H9 (cell line): ENCODE results near the gene VIT. TPM values are rescaled to one million over a fixed set of nuclear protein-coding genes. Genes with fewer than 3 reads are reported as not detected.

ENCODE experiments used
- DNase-seq: peaks from one replicate; pipeline ENCODE4 v3.0.0-alpha.2; 2017
- H2AFZ ChIP-seq: one replicate; pipeline ENCODE4 v1.6.1; 2013; ENCODE audit warnings: mild to moderate bottlenecking, low read length, control low read depth, moderate library complexity
- H2AK5ac ChIP-seq: 2 replicates; pipeline ENCODE4 v1.6.1; 2013; ENCODE audit warnings: low read length, control low read depth, mixed read lengths; ENCODE audit not compliant: insufficient read length
- H2BK120ac ChIP-seq: one replicate; pipeline ENCODE4 v1.6.1; 2013; ENCODE audit warnings: low read depth, mild to moderate bottlenecking, low read length, control low read depth, inconsistent platforms; ENCODE audit not compliant: poor library complexity, severe bottlenecking
- H2BK12ac ChIP-seq: 2 replicates; pipeline ENCODE4 v1.6.1; 2013; ENCODE audit warnings: low read length, control low read depth, mixed read lengths, low read depth; ENCODE audit not compliant: insufficient read length
- H2BK15ac ChIP-seq: 2 replicates; pipeline ENCODE4 v1.6.1; 2013; ENCODE audit warnings: low read depth, low read length, control low read depth
- H2BK20ac ChIP-seq: one replicate; pipeline ENCODE4 v1.6.1; 2013; ENCODE audit warnings: low read depth, mild to moderate bottlenecking, low read length, control low read depth, inconsistent platforms; ENCODE audit not compliant: poor library complexity, severe bottlenecking
- H2BK5ac ChIP-seq: 2 replicates; pipeline ENCODE4 v1.6.1; 2013; ENCODE audit warnings: low read length, control low read depth, mixed read lengths; ENCODE audit not compliant: insufficient read length
- H3K14ac ChIP-seq: 2 replicates; pipeline ENCODE4 v1.6.1; 2013; ENCODE audit warnings: low read length, control low read depth; ENCODE audit not compliant: insufficient read depth
- H3K18ac ChIP-seq: 2 replicates; pipeline ENCODE4 v1.6.1; 2013; ENCODE audit warnings: low read depth, mild to moderate bottlenecking, mixed read lengths, low read length, control low read depth; ENCODE audit not compliant: insufficient read length
- H3K23ac ChIP-seq: 2 replicates; pipeline ENCODE4 v1.6.1; 2013; ENCODE audit warnings: low read length, control low read depth, mixed read lengths, low read depth; ENCODE audit not compliant: insufficient read length
- H3K23me2 ChIP-seq: 2 replicates; pipeline ENCODE4 v1.6.1; 2013; ENCODE audit warnings: low read depth, mild to moderate bottlenecking, mixed read lengths, low read length, control low read depth; ENCODE audit not compliant: insufficient read length, poor library complexity, severe bottlenecking
- H3K27ac ChIP-seq: 2 replicates; pipeline ENCODE4 v1.5.1; 2013; ENCODE audit warnings: low read length, control low read depth, mixed read lengths, low read depth; ENCODE audit not compliant: insufficient read length
- H3K27me3 ChIP-seq: 2 replicates; pipeline ENCODE4 v1.6.1; 2013; ENCODE audit warnings: low read length, control low read depth, inconsistent platforms; ENCODE audit not compliant: insufficient read depth
- H3K4ac ChIP-seq: 2 replicates; pipeline ENCODE4 v1.6.1; 2013; ENCODE audit warnings: low read depth, mild to moderate bottlenecking, control low read depth, inconsistent platforms, low read length, moderate library complexity
- H3K4me1 ChIP-seq: 2 replicates; pipeline ENCODE4 v1.6.1; 2013; ENCODE audit warnings: low read length, control low read depth, inconsistent platforms; ENCODE audit not compliant: insufficient read depth
- H3K4me2 ChIP-seq: 2 replicates; pipeline ENCODE4 v1.6.1; 2013; ENCODE audit warnings: low read length, control low read depth, mixed read lengths; ENCODE audit not compliant: insufficient read length, insufficient read depth
- H3K56ac ChIP-seq: 2 replicates; pipeline ENCODE4 v1.6.1; 2013; ENCODE audit warnings: low read depth, mild to moderate bottlenecking, mixed read lengths, low read length, control low read depth; ENCODE audit not compliant: insufficient read length
- H3K79me1 ChIP-seq: 2 replicates; pipeline ENCODE4 v1.6.1; 2013; ENCODE audit warnings: low read depth, mild to moderate bottlenecking, moderate library complexity, low read length, control low read depth, inconsistent platforms; ENCODE audit not compliant: insufficient read depth, poor library complexity, severe bottlenecking
- H3K79me2 ChIP-seq: 2 replicates; pipeline ENCODE4 v1.6.1; 2013; ENCODE audit warnings: low read length, control low read depth, inconsistent platforms; ENCODE audit not compliant: insufficient read depth
- H3K9ac ChIP-seq: 2 replicates; pipeline ENCODE4 v1.6.1; 2013; ENCODE audit warnings: low read length, control low read depth, mixed read lengths; ENCODE audit not compliant: insufficient read length; ENCODE audit errors: extremely low read depth
- H3K9me3 ChIP-seq: one replicate; pipeline ENCODE4 v1.6.1; 2013; ENCODE audit warnings: low read depth, low read length, inconsistent platforms; ENCODE audit not compliant: control insufficient read depth
- H3T11ph ChIP-seq: one replicate; pipeline ENCODE4 v1.6.1; 2013; ENCODE audit warnings: mild to moderate bottlenecking, low read length, control low read depth, inconsistent platforms
- H4K20me1 ChIP-seq: one replicate; pipeline ENCODE4 v1.6.1; 2013; ENCODE audit not compliant: control insufficient read depth, insufficient read length, insufficient read depth
- H4K5ac ChIP-seq: 2 replicates; pipeline ENCODE4 v1.6.1; 2013; ENCODE audit warnings: low read depth, mild to moderate bottlenecking, mixed read lengths, low read length, control low read depth; ENCODE audit not compliant: insufficient read length
- H4K8ac ChIP-seq: replicated peaks from 2 replicates; pipeline ENCODE4 v1.6.1; 2013; ENCODE audit warnings: low read length, control low read depth, mixed read lengths, low read depth; ENCODE audit not compliant: insufficient read length
- H4K91ac ChIP-seq: 2 replicates; pipeline ENCODE4 v1.6.1; 2013; ENCODE audit warnings: low read depth, mild to moderate bottlenecking, moderate library complexity, mixed read lengths, low read length, control low read depth; ENCODE audit not compliant: insufficient read length
- H3K27ac Mint-ChIP-seq, 3 experiments: 2 replicates in 2 of 3; 3 replicates in 1 of 3; pipeline ENCODE4 v1.8.0; 2020 to 2021; ENCODE audit warnings: mixed read lengths in 3 of 3, mild to moderate bottlenecking in 1 of 3, moderate library complexity in 1 of 3
- H3K27me3 Mint-ChIP-seq: 2 replicates; pipeline ENCODE4 v1.8.0; 2021; ENCODE audit warnings: low read depth, mild to moderate bottlenecking, moderate library complexity, mixed read lengths
- H3K36me3 Mint-ChIP-seq, 3 experiments: 2 replicates in 2 of 3; 3 replicates in 1 of 3; pipeline ENCODE4 v1.8.0; 2020 to 2021; ENCODE audit warnings: low read depth in 3 of 3, mixed read lengths in 3 of 3; ENCODE audit not compliant: insufficient read depth in 1 of 3
- H3K4me1 Mint-ChIP-seq, 2 experiments: 2 replicates each; pipeline ENCODE4 v1.8.0; 2020; ENCODE audit warnings: mixed read lengths in 2 of 2
- H3K4me3 Mint-ChIP-seq, 2 experiments: 2 replicates in 1 of 2; 3 replicates in 1 of 2; pipeline ENCODE4 v1.8.0; 2020 to 2021; ENCODE audit warnings: mild to moderate bottlenecking in 2 of 2, mixed read lengths in 2 of 2, moderate library complexity in 1 of 2
- H3K9me3 Mint-ChIP-seq, 2 experiments: 2 replicates in 1 of 2; 3 replicates in 1 of 2; pipeline ENCODE4 v1.8.0; 2020; ENCODE audit warnings: mild to moderate bottlenecking in 2 of 2, mixed read lengths in 2 of 2, moderate library complexity in 1 of 2
- total RNA-seq: library from RNA; stranded (reverse); gene quantifications from 2 replicates; pipeline ENCODE4 v1.2.1, GENCODE V29; 2021
- TF ChIP-seq, protein P1 (sequence below): fragments of 200-600 bp; sonication (generic); conservative IDR thresholded peaks from 3 replicates; pipeline ENCODE4 v1.8.0; 2021; ENCODE audit warnings: antibody characterized with exemption, mild to moderate bottlenecking

The VIT gene
- total RNA-seq, 1 experiment from 2014 or later, result 0.15 TPM

DNA sequence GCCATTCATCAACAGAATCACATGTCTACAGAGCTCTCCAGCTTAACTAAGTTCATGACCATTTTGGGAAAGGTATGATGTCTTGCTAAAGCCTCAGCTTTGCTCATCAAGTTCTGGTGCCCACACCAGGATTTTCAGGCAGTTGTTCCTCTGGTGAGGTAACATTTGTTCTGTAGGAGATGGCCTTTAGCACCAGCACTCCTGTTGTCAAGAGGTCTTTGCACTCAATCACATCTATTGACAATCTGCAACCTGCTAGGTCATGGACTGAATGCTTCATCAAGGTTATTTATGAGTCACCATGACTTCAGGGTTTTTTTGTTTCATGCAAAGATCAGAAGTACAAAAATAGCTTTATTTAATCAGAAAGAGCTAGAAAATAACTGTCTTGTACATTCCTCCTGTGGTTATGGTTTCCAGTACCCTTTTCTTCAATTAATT lies 36.6 kb upstream of the VIT start:
- no peak overlapping the region for H4K8ac ChIP-seq
- H3K79me1 ChIP-seq, result no peaks in the 10 kb centered on the region
- H3T11ph ChIP-seq, result no peak overlapping the region

More for the DNA sequence above, 36.6 kb upstream of the VIT start:
- no peak overlapping the region for H3K9ac ChIP-seq
- H3K4me2 ChIP-seq, result no peak overlapping the region
- Mint-ChIP-seq H3K27me3 (no peaks in the 10 kb centered on the region; the same call in 1 of the 2 replicates), H3K4me3 (no peak overlapping the region), H3K4me1 (peaks cover 0 to 5% of the 10 kb centered on the region in 2 experiments; a peak in 1 of 4 replicates), H3K27ac (no peak overlapping the region), H3K9me3 (peaks cover 2 to 3% of the 10 kb centered on the region in 2 experiments; a peak in 2 of 5 replicates), H3K36me3 (no peaks in the 10 kb centered on the region)
- no peak overlapping the region for H2BK12ac ChIP-seq
- H2BK120ac ChIP-seq, result no peak overlapping the region
- no peaks in the 10 kb centered on the region for H3K79me2 ChIP-seq
- H3K27me3 ChIP-seq, result no peaks in the 10 kb centered on the region; the same call in 1 of the 2 replicates
- H2AFZ ChIP-seq, result no peak overlapping the region
- no peak overlapping the region for H4K5ac ChIP-seq
- no peaks in the 10 kb centered on the region for H3K23me2 ChIP-seq
- H4K91ac ChIP-seq, result no peak overlapping the region
- no peak overlapping the region for H2BK15ac ChIP-seq
- TF ChIP-seq, protein P1, sequence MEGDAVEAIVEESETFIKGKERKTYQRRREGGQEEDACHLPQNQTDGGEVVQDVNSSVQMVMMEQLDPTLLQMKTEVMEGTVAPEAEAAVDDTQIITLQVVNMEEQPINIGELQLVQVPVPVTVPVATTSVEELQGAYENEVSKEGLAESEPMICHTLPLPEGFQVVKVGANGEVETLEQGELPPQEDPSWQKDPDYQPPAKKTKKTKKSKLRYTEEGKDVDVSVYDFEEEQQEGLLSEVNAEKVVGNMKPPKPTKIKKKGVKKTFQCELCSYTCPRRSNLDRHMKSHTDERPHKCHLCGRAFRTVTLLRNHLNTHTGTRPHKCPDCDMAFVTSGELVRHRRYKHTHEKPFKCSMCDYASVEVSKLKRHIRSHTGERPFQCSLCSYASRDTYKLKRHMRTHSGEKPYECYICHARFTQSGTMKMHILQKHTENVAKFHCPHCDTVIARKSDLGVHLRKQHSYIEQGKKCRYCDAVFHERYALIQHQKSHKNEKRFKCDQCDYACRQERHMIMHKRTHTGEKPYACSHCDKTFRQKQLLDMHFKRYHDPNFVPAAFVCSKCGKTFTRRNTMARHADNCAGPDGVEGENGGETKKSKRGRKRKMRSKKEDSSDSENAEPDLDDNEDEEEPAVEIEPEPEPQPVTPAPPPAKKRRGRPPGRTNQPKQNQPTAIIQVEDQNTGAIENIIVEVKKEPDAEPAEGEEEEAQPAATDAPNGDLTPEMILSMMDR, result no peak
- H3K14ac ChIP-seq, result no peak overlapping the region
- H4K20me1 ChIP-seq, result no peaks in the 10 kb centered on the region
- H3K4me1 ChIP-seq, result no peaks in the 10 kb centered on the region
- H3K9me3 ChIP-seq, result no peaks in the 10 kb centered on the region
- H3K23ac ChIP-seq, result no peak overlapping the region
- no peak for DNase-seq
- H2AK5ac ChIP-seq, result no peak overlapping the region
- H3K56ac ChIP-seq, result no peak overlapping the region
- no peak overlapping the region for H3K27ac ChIP-seq
- no peak overlapping the region for H3K4ac ChIP-seq
- no peak overlapping the region for H2BK20ac ChIP-seq
- H2BK5ac ChIP-seq, result no peak overlapping the region
- no peak overlapping the region for H3K18ac ChIP-seq
